SK-N-SH (cell line): ENCODE data around the gene STXBP6. TPM values are rescaled to one million over a fixed set of nuclear protein-coding genes. Genes with fewer than 3 reads are reported as not detected.

Source experiments
- CTCF ChIA-PET: fragments of 300-600, 350-600 bp; formaldehyde crosslinking; extraction: SDS; loops from one replicate; lab custom pipeline; 2021; lab: Yijun Ruan, JAX
- POLR2A ChIA-PET: fragments of 350-600 bp; sonication (Branson Sonifier 250); formaldehyde crosslinking; extraction: SDS; loops from one replicate; lab custom pipeline; 2020; ENCODE audit warnings: antibody characterized with exemption, inconsistent platforms; lab: Yijun Ruan, JAX
- DNase-seq: peaks from one replicate; pipeline ENCODE4 v3.0.0; 2012
- H2AFZ ChIP-seq: fragments of 200-600 bp; sonication (generic); 2 replicates; pipeline ENCODE4 v1.8.1; 2016; ENCODE audit warnings: antibody characterized with exemption, mild to moderate bottlenecking, low read depth
- H3F3A ChIP-seq: fragments of 200-600 bp; sonication (generic); replicated peaks from 2 replicates; pipeline ENCODE3; 2016; ENCODE audit warnings: antibody characterized with exemption, mild to moderate bottlenecking; ENCODE audit not compliant: insufficient read depth
- H3K27ac ChIP-seq, 2 experiments: fragments of 200-500 bp in 1 of 2; fragments of 200-600 bp in 1 of 2; sonication (Bioruptor generic) in 1 of 2; sonication (generic), shearing (Covaris generic) in 1 of 2; 2 replicates each; pipeline versions ENCODE4 v1.5.1 to v1.6.1; 2014 to 2016; ENCODE audit warnings: low read depth in 2 of 2, inconsistent platforms in 1 of 2, low read length in 1 of 2, mild to moderate bottlenecking in 1 of 2, mixed read lengths in 1 of 2
- H3K27me3 ChIP-seq: fragments of 200-600 bp; sonication (generic), shearing (Covaris generic); 2 replicates; pipeline ENCODE4 v1.6.1; 2016; ENCODE audit warnings: mixed run types; ENCODE audit not compliant: insufficient read depth
- H3K36me3 ChIP-seq, 2 experiments: fragments of 200-500 bp in 1 of 2; fragments of 200-600 bp in 1 of 2; sonication (Bioruptor generic) in 1 of 2; sonication (generic) in 1 of 2; replicated peaks in 1 of 2; 2 replicates each; pipeline versions ENCODE3 to v1.5.1; 2014 to 2016; ENCODE audit warnings: low read length in 1 of 2, mild to moderate bottlenecking in 1 of 2; ENCODE audit not compliant: insufficient read depth in 2 of 2, control insufficient read depth in 1 of 2
- H3K4me1 ChIP-seq, 2 experiments: fragments of 200-500 bp in 1 of 2; fragments of 200-600 bp in 1 of 2; sonication (Bioruptor generic) in 1 of 2; sonication (generic), shearing (Covaris generic) in 1 of 2; 2 replicates each; pipeline versions ENCODE4 v1.5.1 to v1.6.1; 2014 to 2016; ENCODE audit warnings: low read depth in 1 of 2, low read length in 1 of 2, mixed run types in 1 of 2; ENCODE audit not compliant: insufficient read depth in 2 of 2, control insufficient read depth in 1 of 2
- H3K4me2 ChIP-seq: fragments of 200-600 bp; sonication (generic), shearing (Covaris generic); 2 replicates; pipeline ENCODE4 v1.6.1; 2017; ENCODE audit warnings: mixed run types
- H3K4me3 ChIP-seq, 2 experiments: fragments of 200-500 bp in 1 of 2; fragments of 200-600 bp in 1 of 2; sonication (Bioruptor generic) in 1 of 2; sonication (generic), shearing (Covaris generic) in 1 of 2; 2 replicates each; pipeline versions ENCODE4 v1.5.1 to v1.8.1; 2014 to 2016; ENCODE audit warnings: low read depth in 2 of 2, inconsistent platforms in 1 of 2, low read length in 1 of 2, mild to moderate bottlenecking in 1 of 2, mixed read lengths in 1 of 2, moderate library complexity in 1 of 2
- H3K79me2 ChIP-seq: fragments of 200-600 bp; sonication (generic); 2 replicates; pipeline ENCODE4 v1.8.1; 2017; ENCODE audit warnings: mild to moderate bottlenecking; ENCODE audit not compliant: insufficient read depth
- H3K9ac ChIP-seq: fragments of 200-600 bp; sonication (generic); 2 replicates; pipeline ENCODE4 v1.6.1; 2017; ENCODE audit warnings: mixed run types
- H3K9me2 ChIP-seq: fragments of 200-600 bp; sonication (generic); 2 replicates; pipeline ENCODE4 v1.6.1; 2017; ENCODE audit warnings: mixed run types
- H3K9me3 ChIP-seq: fragments of 200-600 bp; sonication (generic); 2 replicates; pipeline ENCODE4 v1.6.1; 2017; ENCODE audit warnings: mixed run types, mild to moderate bottlenecking, moderate library complexity
- H4K20me1 ChIP-seq: fragments of 200-600 bp; sonication (generic); 2 replicates; pipeline ENCODE4 v1.6.1; 2017; ENCODE audit warnings: mild to moderate bottlenecking, mixed run types; ENCODE audit not compliant: insufficient read depth
- CTCF ChIP-seq: fragments of 200-600 bp; sonication (generic); IDR thresholded peaks from 2 replicates; pipeline ENCODE4 v1.6.1; 2017; ENCODE audit warnings: antibody characterized with exemption, mild to moderate bottlenecking, moderate library complexity
- ELF1 ChIP-seq: IDR thresholded peaks from 2 replicates; pipeline ENCODE4 v1.4.0; 2012
- EP300 ChIP-seq, 2 experiments: IDR thresholded peaks; 2 replicates each; pipeline versions ENCODE4 v1.4.0 to v1.6.1; 2012; ENCODE audit warnings: borderline replicate concordance in 1 of 2, low read depth in 1 of 2, low read length in 1 of 2
- FOXJ3 ChIP-seq: sonication (generic); formaldehyde crosslinking; IDR thresholded peaks from 2 replicates; pipeline ENCODE4 v1.5.1; 2020; ENCODE audit warnings: mild to moderate bottlenecking, missing genetic modification reagents
- FOXM1 ChIP-seq: IDR thresholded peaks from 2 replicates; pipeline ENCODE4 v1.4.0; 2012; ENCODE audit warnings: low read depth, mild to moderate bottlenecking
- NFIC ChIP-seq: IDR thresholded peaks from 2 replicates; pipeline ENCODE4 v1.4.0; 2012; ENCODE audit warnings: borderline replicate concordance
- PBX3 ChIP-seq: IDR thresholded peaks from 2 replicates; pipeline ENCODE4; 2012
- POLR2AphosphoS5 ChIP-seq: IDR thresholded peaks from 2 replicates; pipeline ENCODE4 v1.6.1; 2012; ENCODE audit warnings: low read depth, low read length
- TAF1 ChIP-seq: IDR thresholded peaks from 2 replicates; pipeline ENCODE4 v1.6.1; 2012; ENCODE audit warnings: low read depth, mild to moderate bottlenecking, low read length, moderate library complexity, borderline replicate concordance
- WGBS: methylation state at CpG from one replicate; pipeline ENCODE4 v1.1.6; 2017; ENCODE audit warnings: low lambda C conversion rate; 5-methylcytosine and 5-hydroxymethylcytosine counted together
- polyA plus RNA-seq, 3 experiments: library from polyadenylated mRNA; depleted of rRNA; stranded (reverse); fragments of >200 nt; gene quantifications; 2 replicates each; pipeline ENCODE4 v1.2.3, GENCODE V29; 2012

The STXBP6 gene
- polyA plus RNA-seq, 1 of the 3 experiments (the other 2 are of a cell fraction): 0.16 TPM

GRCh38 chr14:24840204-24840893 lies 209.6 kb downstream of the STXBP6 start:
- no peaks in the 10 kb centered on the region for H3K4me1 ChIP-seq
- no peak overlapping the region for H3K27ac ChIP-seq
- H3K79me2 ChIP-seq: no peaks in the 10 kb centered on the region
- H3K36me3 ChIP-seq: no peaks in the 10 kb centered on the region
- CTCF ChIA-PET: interaction anchor here (1.6 to 2.7 kb wide), 2 partner anchors 10 to 34 kb away, joined by 3 to 8 read pairs; no protein-coding TSS in a partner anchor
- H3K9me2 ChIP-seq: no peaks in the 10 kb centered on the region
- H2AFZ ChIP-seq: no peak overlapping the region
- H3K4me2 ChIP-seq: no peak overlapping the region
- no peak for TF ChIP-seq FOXJ3 (CRISPR knock-in tag)
- TF ChIP-seq TAF1: no peak
- TF ChIP-seq ELF1: no peak
- no peak for TF ChIP-seq CTCF
- TF ChIP-seq NFIC: no peak
- no peak for TF ChIP-seq EP300 (IDR thresholded peaks at IDR 0.05; ENCODE audit: borderline replicate concordance in 1 of 2, low read depth in 1 of 2, low read length in 1 of 2)
- no peak overlapping the region for H3K4me3 ChIP-seq
- no peak for DNase-seq
- no peaks in the 10 kb centered on the region for H3K9me3 ChIP-seq
- POLR2A ChIA-PET: no interaction called here
- no peak overlapping the region for H3K9ac ChIP-seq
- no peaks in the 10 kb centered on the region for H3K27me3 ChIP-seq
- whole genome bisulfite sequencing: 3% methylated on average over 2 of the region's 2 CpGs
- no peaks in the 10 kb centered on the region for H4K20me1 ChIP-seq
- H3F3A ChIP-seq: no peaks in the 10 kb centered on the region

- no peaks in the 10 kb centered on the region for H3K79me2 ChIP-seq
- 3% methylated on average over 3 of the region's 3 CpGs for WGBS
- H3K36me3 ChIP-seq: no peaks in the 10 kb centered on the region
- H3K4me2 ChIP-seq: no peak overlapping the region
- no peaks in the 10 kb centered on the region for H3K9me3 ChIP-seq
- no peaks in the 10 kb centered on the region for H3K27me3 ChIP-seq
- H3K4me3 ChIP-seq: no peak overlapping the region
- no peak overlapping the region for H3K9ac ChIP-seq
- no peaks in the 10 kb centered on the region for H4K20me1 ChIP-seq
- no peak overlapping the region for H2AFZ ChIP-seq
- no peak for DNase-seq
- no peaks in the 10 kb centered on the region for H3K4me1 ChIP-seq
- no peaks in the 10 kb centered on the region for H3F3A ChIP-seq
- H3K27ac ChIP-seq: no peak overlapping the region
- no peak for TF ChIP-seq POLR2AphosphoS5
- TF ChIP-seq FOXM1: no peak
- TF ChIP-seq EP300 (IDR thresholded peaks at IDR 0.05; ENCODE audit: borderline replicate concordance in 1 of 2, low read depth in 1 of 2, low read length in 1 of 2): no peak
- TF ChIP-seq PBX3: no peak
- no peaks in the 10 kb centered on the region for H3K9me2 ChIP-seq
- ChIA-PET CTCF (interaction anchor here (1.6 to 2.7 kb wide), 2 partner anchors 11 to 34 kb away, joined by 3 to 8 read pairs; no protein-coding TSS in a partner anchor), POLR2A (no interaction called here)
Observed at GRCh38 chr14:24839617-24840203, 210.2 kb downstream of the STXBP6 start.
